IPS-18c (cell line): ENCODE data around the gene UBAP1.
"Not testable (repeated sequence)": the region's sequence is repeated elsewhere in the genome, so short reads cannot be mapped to it uniquely, and the experiment has no call there.

ENCODE experiments used
- H3K4me3 ChIP-seq: 2 replicates; pipeline ENCODE4 v1.7.0; 2013; ENCODE audit warnings: low read depth, mild to moderate bottlenecking, low read length, moderate library complexity; ENCODE audit not compliant: insufficient read depth
- H3K9me3 ChIP-seq: one replicate; pipeline ENCODE4 v1.6.1; 2013; ENCODE audit warnings: mild to moderate bottlenecking, low read length, moderate library complexity; ENCODE audit not compliant: control insufficient read depth, insufficient read depth

UBAP1 gene

GRCh38 chr9:34171753-34172535 is 6.9 kb upstream of the UBAP1 start:
- no peak overlapping the region for H3K4me3 ChIP-seq

GRCh38 chr9:34176089-34176488 is 2.8 kb upstream of the UBAP1 start:
- H3K4me3 ChIP-seq = no peak overlapping the region
- no peaks in the 10 kb centered on the region for H3K9me3 ChIP-seq

More at GRCh38 chr9:34171753-34172535, 6.9 kb upstream of the UBAP1 start:
- no peaks in the 10 kb centered on the region for H3K9me3 ChIP-seq

GRCh38 chr9:34177593-34178435 is 1.0 kb upstream of the UBAP1 start:
- Histone ChIP-seq H3K4me3 (peak overlapping the region; percentile 91), H3K9me3 (no peaks in the 10 kb centered on the region)

DNA sequence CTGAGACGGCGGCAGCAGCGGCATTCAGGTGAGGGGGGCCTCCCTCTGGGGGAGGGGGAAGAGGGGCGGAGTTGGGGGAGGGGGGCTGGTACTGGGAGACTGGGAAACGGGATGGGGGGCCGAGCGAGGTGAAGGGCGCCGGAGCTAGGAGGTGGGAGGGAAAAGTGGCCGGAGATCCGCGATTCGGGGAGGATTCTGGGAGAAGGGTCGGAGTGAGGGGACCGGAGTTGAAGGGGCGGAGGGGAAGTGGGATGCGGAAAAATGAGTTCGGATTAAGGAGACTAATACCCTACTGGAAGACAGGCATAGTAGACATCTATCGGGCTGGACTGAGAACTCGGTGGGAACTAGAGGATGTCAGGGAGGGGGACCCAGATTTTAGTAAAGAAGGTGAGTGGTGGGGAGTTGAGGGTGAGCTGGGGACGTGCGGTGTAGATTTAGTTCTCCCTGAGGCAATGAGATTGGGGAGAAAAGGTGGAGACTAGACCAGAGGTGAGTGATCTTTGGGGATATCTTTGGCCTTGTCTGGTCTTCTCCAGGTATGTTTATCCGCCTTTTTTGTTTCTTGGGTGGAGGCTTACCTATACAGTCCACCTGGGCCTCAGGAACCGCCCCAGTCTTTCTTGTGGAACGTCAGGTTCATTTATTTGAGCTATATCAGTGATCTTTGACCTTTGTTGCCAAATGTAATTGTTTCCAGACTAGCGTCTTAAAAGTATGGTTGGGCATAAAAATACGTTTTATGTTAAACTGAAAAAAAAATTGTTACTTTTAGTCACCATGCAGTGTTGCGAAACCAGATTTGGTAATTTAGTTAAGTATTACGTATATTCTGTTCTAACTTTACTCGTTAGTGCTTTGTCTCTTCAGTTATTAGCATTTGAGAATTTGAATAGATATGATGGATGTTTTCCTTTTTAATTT is 632 bp downstream of the UBAP1 start:
- Histone ChIP-seq H3K4me3 (peak overlapping the region; percentile 91), H3K9me3 (no peaks in the 10 kb centered on the region)

DNA sequence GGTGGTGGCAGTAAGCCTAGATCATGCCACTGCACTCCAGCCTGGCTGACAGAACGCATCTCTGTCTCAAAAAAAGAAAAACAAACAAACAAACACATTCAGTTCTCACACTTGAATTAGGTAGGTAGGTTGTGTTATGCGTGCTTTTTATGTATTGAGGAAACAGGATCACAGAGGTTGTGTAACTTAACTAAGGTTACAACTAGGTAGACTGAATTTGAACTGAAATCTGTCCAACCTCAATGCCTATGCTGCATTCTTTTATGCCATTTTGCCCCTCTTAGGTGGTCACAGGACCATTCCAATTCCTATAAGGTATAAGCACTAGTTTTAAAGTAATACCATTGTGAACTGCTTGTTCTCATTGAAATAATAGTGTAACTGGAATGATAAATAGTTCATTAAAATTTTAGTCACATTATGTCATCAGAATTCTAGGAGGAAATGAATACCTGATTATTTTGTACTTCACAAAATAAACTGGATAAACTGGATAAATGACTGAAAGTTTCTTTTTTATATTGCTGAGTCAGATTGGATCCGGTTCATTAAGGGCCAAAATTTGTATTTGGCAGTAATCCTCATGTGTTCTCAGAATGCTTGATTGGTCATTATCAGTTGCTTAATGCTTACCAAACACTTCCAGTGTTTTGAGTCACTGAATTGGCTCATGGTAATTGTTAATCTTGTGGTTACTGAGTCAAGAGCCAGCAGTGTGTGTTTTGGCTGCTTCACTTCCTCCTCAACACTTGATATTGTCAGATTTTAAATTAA is 7.1 kb downstream of the UBAP1 start:
- H3K4me3 ChIP-seq = no peak overlapping the region
- H3K9me3 ChIP-seq = no peaks in the 10 kb centered on the region

DNA sequence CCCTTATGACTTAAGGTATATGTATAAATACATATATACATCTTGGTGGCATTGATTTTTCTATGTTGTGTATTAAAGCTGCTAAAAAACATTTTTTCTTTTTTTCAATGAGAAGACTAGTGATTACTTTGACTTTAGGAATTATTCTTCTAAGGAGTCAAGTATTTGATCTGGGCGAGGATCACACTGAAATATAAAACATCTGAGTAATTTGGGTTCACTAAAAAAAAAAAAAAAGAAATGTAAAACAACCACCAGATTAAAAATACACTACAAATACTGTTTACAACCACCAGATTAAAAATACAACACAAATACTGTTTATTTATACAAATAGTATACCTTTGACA is 9.0 kb downstream of the UBAP1 start:
- no peaks in the 10 kb centered on the region for H3K9me3 ChIP-seq
- H3K4me3 ChIP-seq = no peak overlapping the region

DNA sequence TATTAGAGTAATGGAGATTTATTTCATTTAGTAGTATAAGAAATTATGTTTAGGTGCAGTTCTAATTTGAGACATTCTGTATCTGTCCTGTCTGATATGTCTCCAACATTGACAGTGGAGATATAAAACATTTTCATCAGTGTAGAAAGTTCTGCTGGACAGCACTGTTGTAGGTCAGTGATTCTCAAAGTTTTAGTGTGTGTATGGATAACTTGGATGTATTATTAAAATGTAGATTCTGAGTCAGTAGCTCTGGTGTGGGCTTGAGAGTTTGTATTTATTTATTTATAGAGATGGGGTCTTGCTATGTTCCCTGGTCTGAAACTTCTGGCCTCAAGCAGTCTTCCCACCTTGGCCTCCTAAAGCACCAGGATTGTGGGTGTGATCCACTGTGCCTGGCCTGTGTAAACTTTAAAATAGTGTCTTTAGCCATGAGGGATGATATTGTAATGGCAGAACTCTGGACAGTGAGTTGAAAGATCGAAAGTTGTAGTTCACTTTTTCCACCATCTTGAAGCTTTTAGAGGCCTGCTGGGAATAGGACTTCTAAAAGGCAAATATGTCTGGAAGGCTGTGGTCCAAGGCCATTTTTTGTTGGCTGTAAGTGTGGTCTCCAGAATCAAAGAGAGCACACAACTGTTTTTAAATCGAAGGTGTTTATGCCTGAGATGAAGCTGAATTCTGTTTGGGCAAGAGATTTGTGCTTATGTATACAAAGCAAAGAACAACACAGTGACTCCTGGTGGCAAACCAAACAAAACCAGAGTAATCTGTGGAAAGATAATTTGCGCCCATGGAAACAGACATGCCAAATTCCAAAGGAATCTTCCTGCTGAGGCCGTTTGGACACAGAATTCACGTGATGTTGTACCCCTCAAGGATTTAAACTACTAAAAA is 12.4 kb downstream of the UBAP1 start:
- H3K4me3 ChIP-seq = no peak overlapping the region
- H3K9me3 ChIP-seq = no peaks in the 10 kb centered on the region

DNA sequence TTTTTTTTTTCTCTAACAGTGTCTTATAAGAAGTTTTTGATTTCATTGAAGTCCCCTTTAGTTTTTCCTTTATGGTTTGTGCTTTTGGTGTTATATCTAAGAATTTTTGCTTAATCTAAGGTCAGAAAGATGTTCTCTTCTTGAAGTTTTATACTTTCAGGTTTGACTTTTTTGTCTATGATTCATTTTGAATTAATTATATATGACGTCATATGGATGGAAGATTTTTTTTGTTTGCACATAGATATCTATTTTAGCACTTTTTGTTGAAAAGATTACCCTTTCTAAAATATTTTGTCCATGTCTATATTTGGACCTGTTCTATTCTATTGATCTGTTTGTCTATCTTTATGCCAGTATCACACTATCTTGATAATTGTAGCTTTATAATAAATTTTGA is 16.3 kb downstream of the UBAP1 start:
- H3K9me3 ChIP-seq = no peaks in the 10 kb centered on the region

GRCh38 chr9:34197286-34197685 is 18.4 kb downstream of the UBAP1 start:
- not testable (repeated sequence) for H3K4me3 ChIP-seq, H3K9me3 ChIP-seq

More for the DNA sequence above, 16.3 kb downstream of the UBAP1 start:
- no peak overlapping the region for H3K4me3 ChIP-seq

GRCh38 chr9:34197756-34198711 is 19.2 kb downstream of the UBAP1 start:
- H3K9me3 ChIP-seq = no peaks in the 10 kb centered on the region
- H3K4me3 ChIP-seq = no peak overlapping the region

- H3K4me3 ChIP-seq = no peak overlapping the region
- no peaks in the 10 kb centered on the region for H3K9me3 ChIP-seq
These were observed 21.2 kb downstream of the UBAP1 start for GRCh38 chr9:34200092-34200491.

DNA sequence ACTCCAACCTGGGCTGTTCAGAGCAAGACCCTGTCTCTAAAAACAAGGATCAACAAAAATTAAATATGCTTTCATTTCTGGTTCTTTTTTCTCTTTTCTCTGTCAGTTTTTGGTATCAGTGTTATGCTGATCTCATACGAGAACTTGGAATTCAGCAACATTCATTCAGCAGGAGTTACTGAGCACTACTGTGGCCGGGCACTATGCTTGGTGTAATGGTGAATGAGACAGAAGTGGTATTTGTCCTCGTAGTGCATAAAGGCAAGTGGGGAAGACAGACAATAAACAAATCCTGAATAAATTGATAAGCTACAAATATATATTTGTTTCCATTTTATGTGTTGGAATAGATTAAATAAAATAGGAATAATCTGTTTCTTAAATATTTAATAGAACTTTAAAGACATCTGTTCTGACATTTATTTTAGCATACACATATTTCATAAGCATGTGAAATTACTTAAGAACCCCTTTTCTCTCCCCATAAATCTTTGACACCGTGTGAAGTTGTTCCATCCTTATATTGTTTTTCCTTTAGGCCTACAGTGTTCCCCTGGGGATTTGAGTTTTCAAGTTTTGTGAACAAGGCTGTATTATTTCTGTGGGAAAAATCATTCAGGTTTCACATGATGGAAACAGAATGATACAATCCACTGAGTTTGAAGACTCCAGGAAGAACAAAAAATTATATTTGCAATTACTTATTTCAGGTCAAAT is 24.6 kb downstream of the UBAP1 start:
- Histone ChIP-seq H3K4me3 (no peak overlapping the region), H3K9me3 (no peaks in the 10 kb centered on the region)

DNA sequence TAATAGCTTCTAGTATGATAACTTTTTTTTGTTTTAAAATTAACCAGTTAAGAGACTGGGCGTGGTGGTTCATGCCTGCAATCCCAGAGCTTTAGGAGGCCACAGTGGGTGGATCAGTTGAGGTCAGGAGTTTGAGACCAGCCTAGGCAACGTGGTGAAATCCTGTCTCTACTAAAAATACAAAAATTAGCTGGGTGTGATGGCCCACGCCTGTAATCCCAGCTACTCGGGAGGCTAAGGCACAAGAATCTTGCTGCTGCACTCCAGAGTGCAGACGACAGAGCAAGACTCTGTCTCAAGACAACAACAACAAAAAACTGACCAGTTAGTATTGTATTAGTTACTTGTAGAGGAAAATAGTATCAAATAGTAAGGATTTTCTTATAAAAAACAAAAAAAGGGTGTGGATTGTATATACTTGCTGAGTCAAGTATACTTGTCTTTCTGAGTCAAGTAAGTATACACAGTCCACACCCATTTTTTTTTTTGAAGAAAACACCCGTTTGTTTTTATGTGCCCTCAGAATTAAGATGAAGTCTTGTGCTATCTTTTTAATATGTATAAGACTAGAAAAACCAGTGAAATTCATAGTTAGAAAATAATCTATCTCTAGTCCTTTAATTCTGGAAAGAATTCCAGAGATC is 25.3 kb downstream of the UBAP1 start:
- Histone ChIP-seq H3K4me3 (no peak overlapping the region), H3K9me3 (no peaks in the 10 kb centered on the region)

DNA sequence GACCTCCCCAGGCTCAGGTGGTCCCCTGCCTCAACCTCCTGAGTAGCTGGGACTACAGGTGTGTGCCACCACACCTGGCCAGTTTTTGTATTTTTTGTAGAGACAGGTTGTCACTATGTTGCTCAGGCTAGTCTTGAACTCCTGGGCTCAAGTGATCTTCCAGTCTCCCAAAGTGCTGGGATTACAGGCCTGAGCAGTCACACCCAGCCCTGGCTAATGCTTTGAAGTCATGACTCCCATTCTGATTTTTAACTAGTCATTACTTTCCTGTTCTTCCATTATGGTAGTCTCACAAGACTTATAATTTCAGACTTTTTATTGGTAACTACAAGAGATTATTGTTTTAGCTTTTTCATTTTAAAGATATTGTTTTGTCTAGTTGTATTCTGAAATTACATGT is 26.3 kb downstream of the UBAP1 start:
- Histone ChIP-seq H3K4me3 (no peak overlapping the region), H3K9me3 (no peaks in the 10 kb centered on the region)
